ENCODE results near the gene PKM.

Gene PKM
- long read RNA-seq, transcript PKM-202 (11 exons, 2,318 nt), result major isoform, 2,165 of 2,399 reads
- long read RNA-seq, partial matches to known transcripts, result 106 of 2,399 reads
- long read RNA-seq, other reads (novel, unspliced or antisense), result 128 of 2,399 reads

DNA sequence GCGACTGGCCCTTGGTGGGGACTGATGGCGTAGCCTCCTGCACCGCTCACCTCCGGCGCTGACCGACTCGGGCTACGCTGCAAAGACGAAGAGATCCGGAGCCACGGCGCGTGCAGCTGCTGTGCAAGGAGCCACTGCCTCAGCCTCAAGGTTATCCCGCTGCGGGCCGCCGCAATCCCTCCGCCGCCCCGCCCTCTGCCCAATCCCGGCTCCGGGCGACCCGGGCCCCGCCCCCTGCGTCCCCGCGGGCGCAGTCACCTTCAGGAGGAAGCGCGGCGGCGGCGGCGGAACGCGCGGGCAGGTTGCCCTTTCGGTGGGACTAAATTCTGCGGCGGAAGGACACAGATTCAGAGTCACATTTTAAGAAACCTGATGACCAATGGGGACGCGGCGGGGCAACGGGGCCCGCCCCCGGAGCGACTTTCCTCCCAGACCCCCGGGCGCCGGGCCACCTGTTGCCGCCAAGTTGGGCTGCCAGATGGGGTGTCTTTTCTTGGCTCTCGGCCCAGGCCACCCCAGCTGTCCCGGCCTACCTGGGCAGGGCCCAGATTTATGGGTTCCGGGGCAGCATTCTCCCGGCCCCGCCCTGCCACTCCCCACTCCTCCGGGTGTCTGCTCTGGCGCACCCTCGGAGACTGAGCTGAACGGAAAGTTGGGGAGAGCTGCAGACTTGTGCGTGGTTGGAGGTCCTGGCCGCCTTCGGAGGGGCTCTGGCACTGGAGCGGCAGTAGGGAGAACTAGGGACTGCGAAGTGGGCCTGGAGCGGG lies at the start of gene PKM:
PKM (minus strand) TSS at position 125 of the 767 bp plus-strand sequence. CDS start 12,093 bp downstream, outside the sequence.
- peak; percentile 98 for DNase-seq (ENCODE audit: low read depth in 1 of 2, low spot score in 1 of 2)

DNA sequence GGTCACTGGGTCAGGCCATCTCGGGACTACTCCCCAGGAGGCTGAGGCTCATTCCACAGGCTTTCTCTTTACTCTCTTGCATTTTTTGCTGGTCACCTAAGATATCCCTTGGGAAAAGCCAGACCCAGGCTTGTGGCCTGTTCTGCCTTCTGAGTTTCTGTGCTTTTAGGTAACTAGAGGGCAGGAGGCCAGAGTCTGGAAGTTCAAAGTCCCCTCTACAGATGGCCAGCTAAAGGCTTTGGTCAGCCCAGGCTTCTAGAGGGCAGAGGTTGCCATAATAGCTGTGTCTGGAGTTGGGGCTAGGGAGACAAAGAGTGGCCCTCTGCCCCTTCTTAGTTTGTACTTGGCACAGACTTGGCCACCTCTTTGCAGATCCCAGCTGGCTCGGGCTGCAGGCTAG lies 49.8 kb upstream of the PKM start:
- TF ChIP-seq, protein P1, sequence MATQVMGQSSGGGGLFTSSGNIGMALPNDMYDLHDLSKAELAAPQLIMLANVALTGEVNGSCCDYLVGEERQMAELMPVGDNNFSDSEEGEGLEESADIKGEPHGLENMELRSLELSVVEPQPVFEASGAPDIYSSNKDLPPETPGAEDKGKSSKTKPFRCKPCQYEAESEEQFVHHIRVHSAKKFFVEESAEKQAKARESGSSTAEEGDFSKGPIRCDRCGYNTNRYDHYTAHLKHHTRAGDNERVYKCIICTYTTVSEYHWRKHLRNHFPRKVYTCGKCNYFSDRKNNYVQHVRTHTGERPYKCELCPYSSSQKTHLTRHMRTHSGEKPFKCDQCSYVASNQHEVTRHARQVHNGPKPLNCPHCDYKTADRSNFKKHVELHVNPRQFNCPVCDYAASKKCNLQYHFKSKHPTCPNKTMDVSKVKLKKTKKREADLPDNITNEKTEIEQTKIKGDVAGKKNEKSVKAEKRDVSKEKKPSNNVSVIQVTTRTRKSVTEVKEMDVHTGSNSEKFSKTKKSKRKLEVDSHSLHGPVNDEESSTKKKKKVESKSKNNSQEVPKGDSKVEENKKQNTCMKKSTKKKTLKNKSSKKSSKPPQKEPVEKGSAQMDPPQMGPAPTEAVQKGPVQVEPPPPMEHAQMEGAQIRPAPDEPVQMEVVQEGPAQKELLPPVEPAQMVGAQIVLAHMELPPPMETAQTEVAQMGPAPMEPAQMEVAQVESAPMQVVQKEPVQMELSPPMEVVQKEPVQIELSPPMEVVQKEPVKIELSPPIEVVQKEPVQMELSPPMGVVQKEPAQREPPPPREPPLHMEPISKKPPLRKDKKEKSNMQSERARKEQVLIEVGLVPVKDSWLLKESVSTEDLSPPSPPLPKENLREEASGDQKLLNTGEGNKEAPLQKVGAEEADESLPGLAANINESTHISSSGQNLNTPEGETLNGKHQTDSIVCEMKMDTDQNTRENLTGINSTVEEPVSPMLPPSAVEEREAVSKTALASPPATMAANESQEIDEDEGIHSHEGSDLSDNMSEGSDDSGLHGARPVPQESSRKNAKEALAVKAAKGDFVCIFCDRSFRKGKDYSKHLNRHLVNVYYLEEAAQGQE (IDR thresholded peaks at IDR 0.05; ENCODE audit: insufficient replicate concordance, low read depth), result no peak
- TF ChIP-seq, protein P2, sequence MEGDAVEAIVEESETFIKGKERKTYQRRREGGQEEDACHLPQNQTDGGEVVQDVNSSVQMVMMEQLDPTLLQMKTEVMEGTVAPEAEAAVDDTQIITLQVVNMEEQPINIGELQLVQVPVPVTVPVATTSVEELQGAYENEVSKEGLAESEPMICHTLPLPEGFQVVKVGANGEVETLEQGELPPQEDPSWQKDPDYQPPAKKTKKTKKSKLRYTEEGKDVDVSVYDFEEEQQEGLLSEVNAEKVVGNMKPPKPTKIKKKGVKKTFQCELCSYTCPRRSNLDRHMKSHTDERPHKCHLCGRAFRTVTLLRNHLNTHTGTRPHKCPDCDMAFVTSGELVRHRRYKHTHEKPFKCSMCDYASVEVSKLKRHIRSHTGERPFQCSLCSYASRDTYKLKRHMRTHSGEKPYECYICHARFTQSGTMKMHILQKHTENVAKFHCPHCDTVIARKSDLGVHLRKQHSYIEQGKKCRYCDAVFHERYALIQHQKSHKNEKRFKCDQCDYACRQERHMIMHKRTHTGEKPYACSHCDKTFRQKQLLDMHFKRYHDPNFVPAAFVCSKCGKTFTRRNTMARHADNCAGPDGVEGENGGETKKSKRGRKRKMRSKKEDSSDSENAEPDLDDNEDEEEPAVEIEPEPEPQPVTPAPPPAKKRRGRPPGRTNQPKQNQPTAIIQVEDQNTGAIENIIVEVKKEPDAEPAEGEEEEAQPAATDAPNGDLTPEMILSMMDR (IDR thresholded peaks at IDR 0.05; ENCODE audit: insufficient read depth, low read length), result no peak
- TF ChIP-seq POLR2AphosphoS5 (IDR thresholded peaks at IDR 0.05; ENCODE audit: low read depth) (no peak), GABPA (IDR thresholded peaks at IDR 0.05; ENCODE audit: low read depth) (no peak), SPI1 (IDR thresholded peaks at IDR 0.05; ENCODE audit: borderline replicate concordance, low read depth) (no peak)
- no peak overlapping the region for H3K27ac ChIP-seq (replicated peaks)
- no peak overlapping the region for H3K4me3 ChIP-seq (replicated peaks; ENCODE audit: insufficient read depth, low read length)
- DNase-seq (ENCODE audit: low read depth in 1 of 2, low spot score in 1 of 2), result no peak
- no peaks in the 10 kb centered on the region for H3K27me3 ChIP-seq (ENCODE audit: insufficient read depth, poor library complexity, severe bottlenecking)

More for the DNA sequence above, at the start of gene PKM:
- Histone ChIP-seq H3K4me3 (replicated peaks; ENCODE audit: insufficient read depth, low read length) (peak within 1 kb of the TSS; percentile 85), H3K27me3 (ENCODE audit: insufficient read depth, poor library complexity, severe bottlenecking) (no peaks in the 10 kb centered on the region), H3K27ac (replicated peaks) (peak within 1 kb of the TSS; percentile 95)
- TF ChIP-seq, protein P1 (IDR thresholded peaks at IDR 0.05; ENCODE audit: insufficient replicate concordance, low read depth), result peak; percentile 65
- TF ChIP-seq GABPA (IDR thresholded peaks at IDR 0.05; ENCODE audit: low read depth) (no peak), SPI1 (IDR thresholded peaks at IDR 0.05; ENCODE audit: borderline replicate concordance, low read depth) (peak; percentile 47; the same call in 1 of the 2 replicates), POLR2AphosphoS5 (IDR thresholded peaks at IDR 0.05; ENCODE audit: low read depth) (peak; percentile 93; the same call in 1 of the 2 replicates)
- TF ChIP-seq, protein P2 (IDR thresholded peaks at IDR 0.05; ENCODE audit: insufficient read depth, low read length), result no peak

DNA sequence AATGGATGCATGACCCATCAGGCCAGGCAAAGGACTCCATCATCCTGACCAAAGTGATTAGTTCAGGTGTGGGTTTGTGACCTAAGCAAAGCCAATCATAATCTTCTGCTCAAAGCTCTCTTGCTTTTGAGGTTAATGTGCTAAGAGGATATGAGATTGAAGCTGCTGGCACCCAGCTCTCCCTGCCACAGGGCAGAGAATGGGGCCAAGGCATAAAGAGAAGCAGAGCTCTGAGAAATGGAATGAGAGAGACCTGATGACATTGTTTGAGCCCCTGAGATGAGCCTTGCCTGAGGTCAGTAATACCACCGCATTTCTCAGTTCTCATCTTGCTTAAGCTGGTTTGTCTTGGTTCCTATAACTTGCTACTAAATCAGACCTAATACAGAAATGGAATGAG lies 47.7 kb upstream of the PKM start:
- TF ChIP-seq, protein P2 (IDR thresholded peaks at IDR 0.05; ENCODE audit: insufficient read depth, low read length), result no peak
- TF ChIP-seq, protein P1 (IDR thresholded peaks at IDR 0.05; ENCODE audit: insufficient replicate concordance, low read depth), result no peak
- TF ChIP-seq POLR2AphosphoS5 (IDR thresholded peaks at IDR 0.05; ENCODE audit: low read depth), result no peak
- no peak for TF ChIP-seq GABPA (IDR thresholded peaks at IDR 0.05; ENCODE audit: low read depth)
- TF ChIP-seq SPI1 (IDR thresholded peaks at IDR 0.05; ENCODE audit: borderline replicate concordance, low read depth), result no peak
- H3K27ac ChIP-seq (replicated peaks), result no peak overlapping the region
- H3K4me3 ChIP-seq (replicated peaks; ENCODE audit: insufficient read depth, low read length), result no peak overlapping the region
- no peak for DNase-seq (ENCODE audit: low read depth in 1 of 2, low spot score in 1 of 2)
- no peaks in the 10 kb centered on the region for H3K27me3 ChIP-seq (ENCODE audit: insufficient read depth, poor library complexity, severe bottlenecking)
